NCI-H1694 (cell line): ENCODE measurements around the gene MLXIPL.
"Not testable (repeated sequence)": the region's sequence is repeated elsewhere in the genome, so short reads cannot be mapped to it uniquely, and the experiment has no call there.

ENCODE experiments used
- DNase-seq: peaks from one replicate; lab custom pipeline; 2025; lab: John Stamatoyannopoulos, UW

MLXIPL gene

GRCh38 chr7:73578342-73579128, 45.8 kb downstream of the MLXIPL start, which contains the start of gene TBL2:
Gene TBL2 (minus strand): TSS chr7:73578579. CDS start chr7:73578549, 30 bp downstream.
- peak; percentile 99 for DNase-seq

GRCh38 chr7:73577627-73578341, 46.5 kb downstream of the MLXIPL start:
- no peak for DNase-seq

DNA sequence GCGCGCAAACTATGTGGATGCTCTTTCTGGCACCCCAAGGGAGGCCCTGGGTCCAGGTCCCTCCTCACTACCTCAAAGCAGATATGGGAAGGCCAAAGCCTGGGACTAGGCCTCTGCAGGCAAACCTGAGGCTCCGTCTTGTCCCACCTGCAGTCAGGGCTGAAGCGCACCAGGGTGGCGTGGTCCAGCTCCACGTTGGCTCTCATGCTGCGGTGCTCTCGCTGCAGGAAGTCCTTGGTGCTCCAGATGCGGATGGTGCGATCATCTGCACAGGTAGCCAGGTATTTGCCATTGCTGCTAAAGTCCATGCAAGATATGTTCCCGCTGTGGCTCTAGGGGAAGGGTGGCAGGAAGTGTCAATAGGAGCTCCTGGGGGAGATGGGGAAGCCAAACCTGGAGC, 50.5 kb downstream of the MLXIPL start:
- DNase-seq, result no peak

GRCh38 chr7:73573276-73573675, 51.0 kb downstream of the MLXIPL start:
- DNase-seq, result no peak

- DNase-seq, result no peak
Observed at GRCh38 chr7:73572767-73573186, 51.5 kb downstream of the MLXIPL start.

DNA sequence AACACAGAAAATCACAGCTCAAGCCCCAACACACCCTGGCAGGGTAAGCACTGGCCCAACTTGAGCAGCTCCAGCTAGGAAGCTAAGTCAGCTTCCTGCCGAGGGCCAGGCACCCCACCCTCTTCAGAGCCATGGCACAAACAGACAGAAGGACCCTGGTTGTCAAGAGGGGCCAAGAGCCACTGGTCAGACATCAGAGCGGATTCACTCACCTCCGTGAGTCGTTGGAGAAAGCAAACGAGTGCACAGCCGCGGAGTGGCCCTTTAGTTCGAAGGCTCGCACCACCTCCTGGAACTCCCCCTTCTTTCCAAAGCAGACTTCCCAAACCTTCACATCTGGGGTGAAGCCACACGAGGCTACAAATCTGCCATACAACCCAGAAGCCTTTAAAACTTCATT, 53.3 kb downstream of the MLXIPL start:
- no peak for DNase-seq

- DNase-seq, result no peak
Observed at GRCh38 chr7:73570521-73570920, 53.8 kb downstream of the MLXIPL start.

- no peak for DNase-seq
Observed at GRCh38 chr7:73569042-73569608, 55.2 kb downstream of the MLXIPL start.

- DNase-seq, result no peak
Observed at GRCh38 chr7:73567846-73568685, 56.3 kb downstream of the MLXIPL start.

DNA sequence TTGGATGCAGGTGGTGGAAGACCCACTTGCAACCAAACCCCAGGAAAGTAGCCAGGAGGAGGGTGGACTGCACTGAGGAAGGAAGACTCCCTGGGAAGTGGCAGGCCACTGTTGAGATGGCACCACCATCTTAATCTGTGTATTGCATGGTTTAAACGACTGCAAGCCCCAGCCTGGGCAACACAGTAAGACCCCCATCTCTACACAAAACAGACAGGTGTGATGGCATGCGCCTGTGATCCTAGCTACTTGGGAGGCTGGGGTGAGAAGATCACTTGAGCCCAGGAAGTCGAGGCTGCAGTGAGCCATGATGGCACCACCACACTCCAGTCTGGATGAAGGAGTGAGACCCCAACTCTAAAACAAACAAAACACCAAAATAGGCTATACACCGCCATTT, 57.2 kb downstream of the MLXIPL start:
- no peak for DNase-seq

DNA sequence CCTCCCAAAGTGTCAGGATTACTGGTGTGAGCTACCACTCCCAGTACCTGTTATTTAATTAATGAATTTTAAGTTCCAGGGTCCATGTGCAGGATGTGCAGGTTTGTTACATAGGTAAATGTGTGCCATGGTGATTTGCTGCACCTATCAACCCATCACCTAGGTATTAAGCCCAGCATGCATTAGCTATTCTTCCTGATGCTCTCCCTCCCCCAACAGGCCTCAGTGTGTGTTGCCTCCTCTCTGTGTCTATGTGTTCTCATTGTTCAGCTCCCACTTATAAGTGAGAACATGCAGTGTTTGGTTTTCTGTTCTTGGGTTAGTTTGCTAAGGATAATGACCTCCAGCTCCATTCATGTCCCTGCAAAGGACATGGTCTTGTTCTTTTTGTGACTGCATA, 57.9 kb downstream of the MLXIPL start:
- DNase-seq, result not testable (repeated sequence)

DNA sequence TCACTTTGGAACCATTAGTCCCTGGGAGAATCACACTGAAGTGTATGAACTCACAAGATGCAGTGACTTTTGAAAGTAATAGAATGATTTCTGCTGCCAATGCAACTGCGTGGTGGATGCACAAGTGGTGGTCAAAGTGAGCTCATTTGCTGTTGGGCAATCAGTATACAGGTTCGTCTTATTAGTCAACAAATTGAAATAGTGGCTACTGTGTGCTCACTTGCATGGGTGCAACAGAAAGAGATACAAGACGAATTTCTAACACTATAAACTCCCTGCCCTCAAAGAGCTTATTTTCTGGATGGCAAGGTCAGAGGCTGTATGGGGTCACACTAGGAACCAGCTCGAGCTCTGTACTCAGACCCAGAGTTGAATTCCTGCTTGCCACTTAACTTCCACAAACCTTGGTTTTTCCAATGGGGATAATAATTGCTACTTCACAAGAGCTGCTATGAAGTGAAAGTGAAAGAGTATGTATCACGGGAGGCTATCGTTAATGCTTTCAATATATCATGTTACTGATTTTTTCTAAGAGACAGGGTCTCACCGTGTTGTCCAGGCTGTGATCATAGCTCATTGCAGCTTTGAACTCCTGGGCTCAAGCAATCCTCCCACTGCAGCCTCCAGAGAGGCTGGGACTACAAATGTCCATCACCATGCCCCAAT, 58.5 kb downstream of the MLXIPL start:
- DNase-seq, result no peak

GRCh38 chr7:73560109-73560835, 64.0 kb downstream of the MLXIPL start:
- peak; percentile 61 for DNase-seq

- peak; percentile 13 for DNase-seq
Observed at GRCh38 chr7:73557397-73558257, 66.7 kb downstream of the MLXIPL start, which contains the start of gene BCL7B. Gene BCL7B (minus strand): TSS chr7:73557690. CDS start chr7:73557578, 112 bp downstream.

DNA sequence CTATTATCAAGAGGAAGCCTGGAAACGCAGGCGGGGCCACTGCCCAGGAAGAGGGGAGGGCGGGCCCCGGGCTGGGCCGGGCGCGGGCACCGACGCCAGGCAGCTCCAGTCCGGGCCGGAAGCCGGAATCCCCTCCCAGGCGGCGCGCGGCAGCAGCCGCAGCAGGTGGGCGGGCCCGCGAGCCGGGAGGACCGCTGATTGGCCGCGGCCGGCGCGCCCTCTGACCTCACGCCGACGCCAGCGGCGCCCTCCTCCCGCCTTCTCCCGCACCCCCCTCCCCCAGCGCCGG, 67.3 kb downstream of the MLXIPL start:
- DNase-seq, result peak; percentile 81

- peak; percentile 81 for DNase-seq
Observed at GRCh38 chr7:73556208-73557107, 67.9 kb downstream of the MLXIPL start.

DNA sequence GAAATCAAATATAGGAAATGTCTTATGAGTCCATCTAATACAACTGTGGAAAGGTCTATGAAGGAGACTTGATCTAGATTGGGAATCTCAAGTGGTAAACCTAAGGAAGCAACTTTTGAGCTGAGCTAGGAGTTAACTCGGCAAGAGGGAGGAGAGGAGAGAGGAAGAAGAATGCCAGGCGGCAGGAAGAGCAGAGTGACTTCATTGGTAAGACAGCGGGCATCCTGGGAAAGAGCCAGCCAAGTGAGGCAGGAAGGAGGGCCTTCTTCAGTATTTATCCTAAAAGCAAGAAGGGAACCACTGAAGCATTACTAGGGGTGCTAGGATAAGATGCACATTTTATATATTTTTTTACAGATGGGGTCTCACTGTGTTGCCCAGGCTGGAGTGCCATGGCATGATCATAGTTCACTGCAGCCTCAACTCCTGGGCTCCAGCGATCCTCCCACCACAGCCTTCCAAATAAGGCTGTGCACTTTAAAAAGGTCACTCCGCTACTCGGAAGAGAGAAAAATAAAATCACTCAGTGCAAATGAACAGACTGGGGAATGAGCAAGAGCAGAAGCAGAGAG, 68.8 kb downstream of the MLXIPL start:
- DNase-seq, result no peak

- DNase-seq, result not testable (repeated sequence)
Observed at GRCh38 chr7:73550093-73550492, 74.2 kb downstream of the MLXIPL start.
